Neuron (in vitro differentiated cells): ENCODE data around the gene C6orf15.

Experiments used
- H2AFZ ChIP-seq: one replicate; pipeline ENCODE4 v1.6.1; 2013; ENCODE audit warnings: low read depth, mild to moderate bottlenecking, inconsistent platforms, low read length, moderate library complexity
- H3K27me3 ChIP-seq: one replicate; pipeline ENCODE4 v1.6.1; 2013; ENCODE audit warnings: low read length; ENCODE audit not compliant: insufficient read depth
- H3K36me3 ChIP-seq: one replicate; pipeline ENCODE4 v1.6.1; 2013; ENCODE audit warnings: low read length; ENCODE audit not compliant: insufficient read depth
- H3K4me1 ChIP-seq: one replicate; pipeline ENCODE4 v1.6.1; 2013; ENCODE audit warnings: low read length; ENCODE audit not compliant: insufficient read depth
- H3K4me3 ChIP-seq: 2 replicates; pipeline ENCODE4 v1.5.1; 2013; ENCODE audit warnings: mild to moderate bottlenecking, low read length, moderate library complexity
- H3K9me3 ChIP-seq: one replicate; pipeline ENCODE4 v1.6.1; 2013; ENCODE audit warnings: low read length

The C6orf15 gene

GRCh38 chr6:31144296-31144969 lies 32.1 kb upstream of the C6orf15 start:
- H3K36me3 ChIP-seq, result peaks cover 21% of the 10 kb centered on the region
- no peak overlapping the region for H3K4me3 ChIP-seq

GRCh38 chr6:31143148-31143547 lies 30.8 kb upstream of the C6orf15 start:
- Histone ChIP-seq H2AFZ (no peak overlapping the region), H3K27me3 (no peaks in the 10 kb centered on the region), H3K4me1 (no peaks in the 10 kb centered on the region), H3K36me3 (peaks cover 21% of the 10 kb centered on the region), H3K4me3 (no peak overlapping the region), H3K9me3 (no peaks in the 10 kb centered on the region)

More at GRCh38 chr6:31144296-31144969, 32.1 kb upstream of the C6orf15 start:
- H2AFZ ChIP-seq, result no peak overlapping the region
- no peaks in the 10 kb centered on the region for H3K27me3 ChIP-seq
- H3K9me3 ChIP-seq, result no peaks in the 10 kb centered on the region
- H3K4me1 ChIP-seq, result no peaks in the 10 kb centered on the region

- no peaks in the 10 kb centered on the region for H3K4me1 ChIP-seq
- peaks cover 21% of the 10 kb centered on the region for H3K36me3 ChIP-seq
- H3K9me3 ChIP-seq, result no peaks in the 10 kb centered on the region
- no peak overlapping the region for H3K4me3 ChIP-seq
- H3K27me3 ChIP-seq, result no peaks in the 10 kb centered on the region
- H2AFZ ChIP-seq, result no peak overlapping the region
Measured at GRCh38 chr6:31142361-31142761, 30.0 kb upstream of the C6orf15 start.

GRCh38 chr6:31140643-31141042 lies 28.3 kb upstream of the C6orf15 start:
- H3K27me3 ChIP-seq, result no peaks in the 10 kb centered on the region
- peaks cover 21% of the 10 kb centered on the region for H3K36me3 ChIP-seq
- H3K4me1 ChIP-seq, result no peaks in the 10 kb centered on the region
- no peak overlapping the region for H3K4me3 ChIP-seq
- H3K9me3 ChIP-seq, result no peaks in the 10 kb centered on the region
- H2AFZ ChIP-seq, result no peak overlapping the region

GRCh38 chr6:31139599-31139998 lies 27.2 kb upstream of the C6orf15 start:
- no peaks in the 10 kb centered on the region for H3K4me1 ChIP-seq
- H3K36me3 ChIP-seq, result peaks cover 16% of the 10 kb centered on the region
- no peak overlapping the region for H2AFZ ChIP-seq
- H3K4me3 ChIP-seq, result no peak overlapping the region
- no peaks in the 10 kb centered on the region for H3K9me3 ChIP-seq
- no peaks in the 10 kb centered on the region for H3K27me3 ChIP-seq

DNA sequence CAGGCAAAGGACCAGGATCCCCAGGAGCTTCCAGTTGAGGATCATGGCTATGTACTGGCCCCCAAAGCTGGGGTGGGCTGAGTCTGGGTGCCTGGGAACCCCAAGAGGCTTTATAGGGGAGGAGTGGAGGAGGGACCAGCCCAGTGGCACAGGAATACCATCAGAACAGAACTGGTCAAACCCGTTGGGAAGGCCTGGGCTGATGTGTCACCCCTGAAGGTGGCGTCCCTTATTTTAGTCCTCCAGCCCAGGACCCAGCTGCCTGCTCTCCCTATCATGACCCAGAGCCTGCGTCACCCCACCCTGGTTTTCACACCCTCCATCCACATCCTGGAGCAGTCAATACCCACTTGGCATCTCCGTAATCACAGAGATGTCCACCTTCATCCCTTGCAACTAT lies 26.6 kb upstream of the C6orf15 start, which contains the start of gene PSORS1C2:
Gene PSORS1C2 (minus strand): TSS at position 85 of the 400 bp plus-strand sequence. CDS start 40 bp downstream, at position 45.
- Histone ChIP-seq H3K4me1 (no peaks in the 10 kb centered on the region), H3K4me3 (no peak within 1 kb of the TSS), H3K36me3 (peaks cover 11% of the 10 kb centered on the region), H3K9me3 (no peaks in the 10 kb centered on the region), H3K27me3 (no peaks in the 10 kb centered on the region), H2AFZ (no peak within 1 kb of the TSS)

DNA sequence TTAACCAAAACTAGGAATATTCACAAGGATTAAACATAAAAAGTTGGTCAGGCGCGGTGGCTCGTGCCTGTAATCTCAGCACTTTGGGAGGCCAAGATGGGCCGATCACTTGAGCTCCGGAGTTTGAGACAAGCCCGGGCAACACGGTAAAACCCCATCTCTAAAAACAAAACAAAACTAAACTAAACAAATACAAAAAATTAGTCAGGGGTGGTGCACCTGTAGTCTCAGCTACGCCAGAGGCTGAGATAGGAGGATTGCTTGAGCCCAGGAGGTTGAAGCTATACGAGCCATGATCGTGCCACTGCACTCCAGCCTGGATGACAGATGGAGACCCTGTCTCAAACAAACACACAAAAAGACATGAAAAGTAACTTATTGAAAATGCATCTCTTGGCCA lies 23.3 kb upstream of the C6orf15 start:
- Histone ChIP-seq H2AFZ (no peak overlapping the region), H3K36me3 (no peaks in the 10 kb centered on the region), H3K4me3 (no peak overlapping the region), H3K27me3 (no peaks in the 10 kb centered on the region), H3K9me3 (no peaks in the 10 kb centered on the region), H3K4me1 (no peaks in the 10 kb centered on the region)

GRCh38 chr6:31132806-31133205 lies 20.4 kb upstream of the C6orf15 start:
- Histone ChIP-seq H3K27me3 (peaks cover 3% of the 10 kb centered on the region), H3K4me3 (no peak overlapping the region), H3K9me3 (no peaks in the 10 kb centered on the region), H3K36me3 (no peaks in the 10 kb centered on the region), H2AFZ (no peak overlapping the region), H3K4me1 (no peaks in the 10 kb centered on the region)

- Histone ChIP-seq H3K36me3 (no peaks in the 10 kb centered on the region), H3K27me3 (peaks cover 6% of the 10 kb centered on the region), H3K4me3 (no peak overlapping the region), H2AFZ (no peak overlapping the region), H3K4me1 (no peaks in the 10 kb centered on the region), H3K9me3 (no peaks in the 10 kb centered on the region)
Measured at GRCh38 chr6:31131595-31131994, 19.2 kb upstream of the C6orf15 start.

- Histone ChIP-seq H3K9me3 (no peaks in the 10 kb centered on the region), H3K4me3 (no peak overlapping the region), H3K27me3 (peaks cover 10% of the 10 kb centered on the region), H3K36me3 (no peaks in the 10 kb centered on the region), H3K4me1 (no peaks in the 10 kb centered on the region), H2AFZ (no peak overlapping the region)
Measured at GRCh38 chr6:31130751-31131150, 18.4 kb upstream of the C6orf15 start.

DNA sequence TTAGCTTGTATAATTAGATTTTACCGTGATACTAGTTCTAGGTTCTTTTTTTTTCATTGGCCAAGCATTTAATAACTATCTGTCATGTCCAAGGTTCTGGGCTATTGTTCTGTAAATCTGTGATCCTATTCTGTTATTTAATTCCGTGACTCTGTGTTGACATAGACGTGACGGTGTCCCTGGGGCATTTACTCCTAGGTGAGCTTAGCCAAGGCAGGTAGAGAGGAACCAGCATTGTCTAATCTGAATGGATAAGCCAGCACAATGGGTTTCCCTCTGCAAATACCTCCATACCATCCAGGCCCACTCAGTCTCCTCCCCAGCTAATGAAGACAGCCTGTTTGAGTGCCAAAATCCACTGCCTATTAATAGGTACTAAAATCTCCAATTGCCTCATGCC lies 16.8 kb upstream of the C6orf15 start:
- no peak overlapping the region for H2AFZ ChIP-seq
- H3K27me3 ChIP-seq, result peaks cover 13% of the 10 kb centered on the region
- H3K4me1 ChIP-seq, result no peaks in the 10 kb centered on the region
- no peaks in the 10 kb centered on the region for H3K36me3 ChIP-seq
- H3K9me3 ChIP-seq, result no peaks in the 10 kb centered on the region
- H3K4me3 ChIP-seq, result no peak overlapping the region

- Histone ChIP-seq H3K4me1 (no peaks in the 10 kb centered on the region), H3K9me3 (no peaks in the 10 kb centered on the region), H2AFZ (no peak overlapping the region), H3K27me3 (peaks cover 13% of the 10 kb centered on the region), H3K4me3 (no peak overlapping the region), H3K36me3 (no peaks in the 10 kb centered on the region)
Measured at GRCh38 chr6:31128093-31128676, 15.8 kb upstream of the C6orf15 start.

DNA sequence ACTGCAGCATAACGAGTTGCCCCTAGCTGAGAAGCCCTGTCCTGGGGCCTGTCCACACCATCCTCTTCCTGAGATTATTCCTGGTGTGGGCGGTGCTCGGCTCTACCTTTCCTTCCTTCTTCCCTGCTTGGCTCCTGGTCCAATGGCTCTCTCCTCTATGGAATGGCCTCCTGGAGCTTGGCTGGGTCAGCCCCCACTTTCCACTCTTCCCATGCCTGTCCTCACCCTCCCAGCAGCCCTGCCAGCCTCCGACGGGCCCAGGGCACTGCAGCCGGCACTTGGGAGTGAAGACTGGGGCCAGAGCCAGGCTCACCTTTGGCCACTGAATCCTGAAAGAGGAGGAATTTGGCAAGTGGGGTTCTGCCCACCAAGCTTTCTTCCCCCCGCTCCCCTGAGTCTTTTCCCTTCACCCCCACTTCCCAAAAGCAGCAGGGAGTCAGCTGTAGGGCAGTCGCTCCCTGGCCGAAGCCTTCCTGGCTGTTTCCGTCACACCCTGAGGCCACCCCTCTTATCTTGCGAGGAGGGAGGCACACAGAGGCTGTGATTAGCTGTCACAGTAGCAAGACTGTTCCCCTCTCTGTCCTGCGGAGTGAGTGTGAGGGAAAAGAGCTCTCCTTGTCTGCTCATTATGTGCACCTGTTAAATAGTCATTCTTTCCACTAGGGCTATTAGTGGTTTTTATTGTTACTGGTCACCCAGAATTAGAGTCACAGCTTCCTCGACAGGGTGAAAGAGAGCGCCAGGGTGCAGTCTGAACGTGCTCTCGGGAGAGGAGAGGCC lies 14.2 kb upstream of the C6orf15 start:
- Histone ChIP-seq H3K4me1 (no peaks in the 10 kb centered on the region), H3K4me3 (no peak overlapping the region), H2AFZ (no peak overlapping the region), H3K27me3 (peaks cover 17% of the 10 kb centered on the region), H3K9me3 (no peaks in the 10 kb centered on the region), H3K36me3 (no peaks in the 10 kb centered on the region)
